Fibroblast of upper back skin (primary cell): ENCODE data around the gene GRB2.
A peak's percentile ranks its signal among the peaks of the same experiment; 100 is the strongest.
"Not testable (repeated sequence)": the region's sequence is repeated elsewhere in the genome, so short reads cannot be mapped to it uniquely, and the experiment has no call there.

ENCODE experiments used
- DNase-seq: peaks from one replicate; pipeline ENCODE4 v3.0.0-alpha.2; 2013

The GRB2 gene

GRCh38 chr17:75384751-75385150, 20.7 kb downstream of the GRB2 start:
- no peak for DNase-seq

GRCh38 chr17:75383842-75384195, 21.7 kb downstream of the GRB2 start:
- no peak for DNase-seq

- DNase-seq = no peak
Observed at GRCh38 chr17:75380750-75381149, 24.7 kb downstream of the GRB2 start.

GRCh38 chr17:75380315-75380714, 25.2 kb downstream of the GRB2 start:
- no peak for DNase-seq

- DNase-seq = not testable (repeated sequence)
Observed at GRCh38 chr17:75379426-75379825, 26.1 kb downstream of the GRB2 start.

- no peak for DNase-seq
Observed at GRCh38 chr17:75373280-75373679, 32.2 kb downstream of the GRB2 start.

GRCh38 chr17:75371981-75372380, 33.5 kb downstream of the GRB2 start:
- no peak for DNase-seq

- DNase-seq = no peak
Observed at GRCh38 chr17:75371339-75371738, 34.1 kb downstream of the GRB2 start.

GRCh38 chr17:75370286-75370915, 35.1 kb downstream of the GRB2 start:
- DNase-seq = no peak

- not testable (repeated sequence) for DNase-seq
Observed at GRCh38 chr17:75367838-75368789, 37.4 kb downstream of the GRB2 start.

GRCh38 chr17:75367312-75367711, 38.2 kb downstream of the GRB2 start:
- DNase-seq = peak; percentile 24

GRCh38 chr17:75366432-75366831, 39.0 kb downstream of the GRB2 start:
- DNase-seq = no peak

GRCh38 chr17:75365931-75366275, 39.6 kb downstream of the GRB2 start:
- DNase-seq = no peak

GRCh38 chr17:75365009-75365930, 40.2 kb downstream of the GRB2 start:
- DNase-seq = no peak

- peak; percentile 83 for DNase-seq
Observed at GRCh38 chr17:75364078-75364477, 41.4 kb downstream of the GRB2 start.

GRCh38 chr17:75361996-75362395, 43.5 kb downstream of the GRB2 start:
- no peak for DNase-seq

GRCh38 chr17:75361344-75361743, 44.1 kb downstream of the GRB2 start:
- no peak for DNase-seq

- no peak for DNase-seq
Observed at GRCh38 chr17:75356260-75356937, 49.1 kb downstream of the GRB2 start.

GRCh38 chr17:75353176-75353575, 52.3 kb downstream of the GRB2 start:
- no peak for DNase-seq

- no peak for DNase-seq
Observed at GRCh38 chr17:75352079-75352569, 53.4 kb downstream of the GRB2 start.

- no peak for DNase-seq
Observed at GRCh38 chr17:75350706-75351105, 54.8 kb downstream of the GRB2 start.

- no peak for DNase-seq
Observed at GRCh38 chr17:75350029-75350428, 55.4 kb downstream of the GRB2 start.

- DNase-seq = no peak
Observed at GRCh38 chr17:75349589-75349988, 55.9 kb downstream of the GRB2 start.
